Astrocyte (in vitro differentiated cells and primary cell): ENCODE results near the gene METTL25B. TPM values are rescaled to one million over a fixed set of nuclear protein-coding genes. Genes with fewer than 3 reads are reported as not detected.
"Not testable (repeated sequence)": the region's sequence is repeated elsewhere in the genome, so short reads cannot be mapped to it uniquely, and the experiment has no call there.

Experiments used
- DNase-seq: peaks from one replicate; pipeline ENCODE4 v3.0.0-alpha.2; 2010; ENCODE audit warnings: low read depth
- FAIRE-seq: peaks from 2 replicates; lab custom pipeline; 2011; peaks lifted over from hg19 to GRCh38; lab: Jason Lieb, UNC
- H2AFZ ChIP-seq: 2 replicates; pipeline ENCODE4 v1.6.0; 2012; ENCODE audit warnings: low read depth, low read length, inconsistent platforms
- H3K27ac ChIP-seq: 2 replicates; pipeline ENCODE4 v1.5.1; 2011; ENCODE audit warnings: low read depth, low read length, inconsistent platforms
- H3K27me3 ChIP-seq: 2 replicates; pipeline ENCODE4 v1.6.0; 2011; ENCODE audit warnings: low read length, inconsistent platforms; ENCODE audit not compliant: insufficient read depth
- H3K36me3 ChIP-seq: 2 replicates; pipeline ENCODE4 v1.5.1; 2011; ENCODE audit warnings: low read length, inconsistent platforms; ENCODE audit not compliant: insufficient read depth
- H3K4me1 ChIP-seq: 2 replicates; pipeline ENCODE4 v1.5.1; 2011; ENCODE audit warnings: low read length, inconsistent platforms; ENCODE audit not compliant: insufficient read depth
- H3K4me2 ChIP-seq: 2 replicates; pipeline ENCODE4 v1.6.0; 2012; ENCODE audit warnings: low read length, inconsistent platforms
- H3K4me3 ChIP-seq: 2 replicates; pipeline ENCODE4 v1.5.1; 2011; ENCODE audit warnings: low read depth, mild to moderate bottlenecking, low read length, inconsistent platforms; ENCODE audit not compliant: insufficient read depth
- H3K79me2 ChIP-seq: 2 replicates; pipeline ENCODE4 v1.6.0; 2012; ENCODE audit warnings: mild to moderate bottlenecking, low read length, inconsistent platforms; ENCODE audit not compliant: insufficient read depth
- H3K9ac ChIP-seq: 2 replicates; pipeline ENCODE4 v1.6.0; 2012; ENCODE audit warnings: mild to moderate bottlenecking, low read length, inconsistent platforms
- H3K9me3 ChIP-seq: 2 replicates; pipeline ENCODE4 v1.5.1; 2012; ENCODE audit warnings: low read depth, mild to moderate bottlenecking, low read length, inconsistent platforms; ENCODE audit not compliant: insufficient read depth
- H4K20me1 ChIP-seq: 2 replicates; pipeline ENCODE4 v1.6.0; 2012; ENCODE audit warnings: low read length, inconsistent platforms; ENCODE audit not compliant: insufficient read depth
- H3K27ac Mint-ChIP-seq: one replicate; pipeline ENCODE4 v1.8.0; 2021; ENCODE audit warnings: mild to moderate bottlenecking, mixed read lengths; ENCODE audit not compliant: unreplicated experiment
- H3K27me3 Mint-ChIP-seq: one replicate; pipeline ENCODE4 v1.8.0; 2021; ENCODE audit warnings: low read depth, mixed read lengths; ENCODE audit not compliant: unreplicated experiment
- H3K36me3 Mint-ChIP-seq: one replicate; pipeline ENCODE4 v1.8.0; 2021; ENCODE audit warnings: low read depth, mixed read lengths; ENCODE audit not compliant: unreplicated experiment
- H3K4me1 Mint-ChIP-seq: one replicate; pipeline ENCODE4 v1.8.0; 2021; ENCODE audit warnings: low read depth, mixed read lengths; ENCODE audit not compliant: unreplicated experiment
- H3K4me3 Mint-ChIP-seq: one replicate; pipeline ENCODE4 v1.8.0; 2021; ENCODE audit warnings: mild to moderate bottlenecking, moderate library complexity, mixed read lengths; ENCODE audit not compliant: unreplicated experiment
- H3K9me3 Mint-ChIP-seq: one replicate; pipeline ENCODE4 v1.8.0; 2021; ENCODE audit warnings: mild to moderate bottlenecking, mixed read lengths; ENCODE audit not compliant: unreplicated experiment
- EZH2 ChIP-seq: IDR thresholded peaks from 2 replicates; pipeline ENCODE4 v1.6.1; 2012; ENCODE audit warnings: mild to moderate bottlenecking, low read length, inconsistent platforms; ENCODE audit not compliant: insufficient read depth
- total RNA-seq: library from RNA; stranded (reverse); gene quantifications from 2 replicates; pipeline ENCODE4 v1.2.1, GENCODE V29; 2021
- TF ChIP-seq, protein P1 (sequence below): IDR thresholded peaks from 2 replicates; pipeline ENCODE4 v1.5.1; 2011; ENCODE audit warnings: low read depth, mild to moderate bottlenecking, inconsistent platforms, low read length, moderate library complexity; ENCODE audit not compliant: insufficient read depth

Gene METTL25B
- total RNA-seq, 1 donor from 2014 or later, result 9.9 TPM

DNA sequence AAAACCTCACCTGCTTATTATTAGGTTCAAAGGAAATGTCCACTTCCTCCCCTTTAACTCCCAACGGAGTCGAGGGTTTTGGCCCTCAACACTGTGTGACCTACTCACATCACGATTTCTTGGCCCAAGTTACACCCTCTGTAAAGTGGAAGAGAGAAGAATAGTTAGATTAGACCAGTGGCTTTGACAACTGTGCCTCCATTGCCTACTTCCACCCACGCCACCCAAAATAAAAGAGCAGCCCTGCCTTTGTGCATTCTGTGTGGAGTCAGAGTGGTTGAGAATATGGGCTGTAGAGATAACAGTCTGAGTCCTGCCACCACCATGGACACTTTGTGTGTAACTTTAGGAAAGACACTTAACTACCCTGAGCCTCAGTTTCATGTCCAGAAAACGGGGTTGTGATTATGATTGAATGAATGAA, 27.3 kb downstream of the METTL25B start:
- Histone ChIP-seq H3K4me2 (no peak overlapping the region), H3K4me3 (no peak overlapping the region), H3K36me3 (no peaks in the 10 kb centered on the region), H3K4me1 (peaks cover 12% of the 10 kb centered on the region), H3K9ac (no peak overlapping the region), H3K27me3 (no peaks in the 10 kb centered on the region), H3K79me2 (peaks cover 19% of the 10 kb centered on the region), H2AFZ (no peak overlapping the region), H3K27ac (no peak overlapping the region), H4K20me1 (no peaks in the 10 kb centered on the region), H3K9me3 (no peaks in the 10 kb centered on the region)
- DNase-seq (no peak), FAIRE-seq (no peak)
- TF ChIP-seq, protein P1, sequence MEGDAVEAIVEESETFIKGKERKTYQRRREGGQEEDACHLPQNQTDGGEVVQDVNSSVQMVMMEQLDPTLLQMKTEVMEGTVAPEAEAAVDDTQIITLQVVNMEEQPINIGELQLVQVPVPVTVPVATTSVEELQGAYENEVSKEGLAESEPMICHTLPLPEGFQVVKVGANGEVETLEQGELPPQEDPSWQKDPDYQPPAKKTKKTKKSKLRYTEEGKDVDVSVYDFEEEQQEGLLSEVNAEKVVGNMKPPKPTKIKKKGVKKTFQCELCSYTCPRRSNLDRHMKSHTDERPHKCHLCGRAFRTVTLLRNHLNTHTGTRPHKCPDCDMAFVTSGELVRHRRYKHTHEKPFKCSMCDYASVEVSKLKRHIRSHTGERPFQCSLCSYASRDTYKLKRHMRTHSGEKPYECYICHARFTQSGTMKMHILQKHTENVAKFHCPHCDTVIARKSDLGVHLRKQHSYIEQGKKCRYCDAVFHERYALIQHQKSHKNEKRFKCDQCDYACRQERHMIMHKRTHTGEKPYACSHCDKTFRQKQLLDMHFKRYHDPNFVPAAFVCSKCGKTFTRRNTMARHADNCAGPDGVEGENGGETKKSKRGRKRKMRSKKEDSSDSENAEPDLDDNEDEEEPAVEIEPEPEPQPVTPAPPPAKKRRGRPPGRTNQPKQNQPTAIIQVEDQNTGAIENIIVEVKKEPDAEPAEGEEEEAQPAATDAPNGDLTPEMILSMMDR, result no peak
- TF ChIP-seq EZH2, result no peak
- Mint-ChIP-seq H3K4me1 (peaks cover 4% of the 10 kb centered on the region), H3K36me3 (peaks cover 2% of the 10 kb centered on the region), H3K27ac (peak overlapping the region; percentile 30), H3K27me3 (no peaks in the 10 kb centered on the region), H3K9me3 (no peaks in the 10 kb centered on the region), H3K4me3 (no peak overlapping the region)

DNA sequence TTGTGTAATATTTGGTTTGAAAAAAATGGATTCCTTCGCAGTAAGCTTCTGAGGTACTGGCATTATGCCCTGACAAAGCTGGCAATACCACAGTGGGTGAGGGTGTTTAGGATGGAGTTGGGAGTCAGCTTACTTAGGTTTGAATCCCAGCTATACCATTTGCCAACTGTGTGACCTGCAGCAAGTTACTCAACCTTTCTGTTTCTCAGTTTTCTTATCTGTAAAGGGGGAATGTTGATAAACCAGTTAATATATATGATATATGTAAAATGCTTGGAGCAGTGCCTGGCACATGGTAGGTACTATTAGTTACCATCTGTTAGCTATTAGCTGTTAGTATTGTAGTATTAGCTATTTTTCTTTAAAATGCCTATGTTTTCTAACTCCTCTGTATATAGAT, 28.1 kb downstream of the METTL25B start:
- Histone ChIP-seq H3K4me2 (no peak overlapping the region), H3K9ac (no peak overlapping the region), H3K27ac (no peak overlapping the region), H2AFZ (no peak overlapping the region), H3K4me1 (peaks cover 12% of the 10 kb centered on the region), H3K9me3 (no peaks in the 10 kb centered on the region), H3K27me3 (no peaks in the 10 kb centered on the region), H3K79me2 (peaks cover 12% of the 10 kb centered on the region), H3K4me3 (no peak overlapping the region), H3K36me3 (no peaks in the 10 kb centered on the region), H4K20me1 (no peaks in the 10 kb centered on the region)
- Mint-ChIP-seq H3K4me3 (no peak overlapping the region), H3K9me3 (no peaks in the 10 kb centered on the region), H3K27me3 (no peaks in the 10 kb centered on the region), H3K27ac (no peak overlapping the region), H3K4me1 (peaks cover 4% of the 10 kb centered on the region), H3K36me3 (peaks cover 2% of the 10 kb centered on the region)
- DNase-seq (no peak), FAIRE-seq (no peak)
- no peak for TF ChIP-seq EZH2
- TF ChIP-seq, protein P1, result no peak

DNA sequence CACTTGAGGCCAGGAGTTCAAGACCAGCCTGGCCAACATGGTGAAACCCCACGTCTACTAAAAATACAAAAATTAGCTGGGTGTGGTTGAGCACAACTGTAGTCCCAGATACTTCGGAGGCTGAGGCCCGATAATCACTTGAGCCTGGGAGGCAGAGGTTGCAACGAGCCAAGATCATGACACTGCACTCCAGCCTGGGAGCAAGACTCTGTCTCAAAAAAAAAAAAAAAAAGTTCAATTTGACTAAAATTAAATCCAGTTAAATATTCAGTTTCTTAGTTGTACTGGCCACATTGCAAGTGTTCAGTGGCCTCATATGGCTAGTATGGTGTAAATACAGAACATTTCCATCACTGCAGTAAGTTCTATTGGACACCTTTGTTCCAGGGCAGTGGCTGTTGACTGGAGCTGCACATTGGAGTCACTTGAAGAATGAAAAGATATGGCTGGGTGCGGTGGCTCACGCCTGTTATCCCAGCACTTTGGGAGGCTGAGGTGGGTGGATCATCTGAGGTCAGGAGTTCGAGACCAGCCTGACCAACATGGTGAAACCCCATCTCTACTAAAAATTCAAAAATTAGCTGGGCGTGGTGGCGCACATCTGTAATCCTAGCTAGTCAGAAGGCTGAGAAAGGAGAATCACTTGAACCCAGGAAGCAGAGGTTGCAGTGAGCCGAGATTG, 29.4 kb downstream of the METTL25B start:
- not testable (repeated sequence) for H3K4me3 Mint-ChIP-seq, H3K27me3 Mint-ChIP-seq

More for the DNA sequence above, 29.4 kb downstream of the METTL25B start:
- not testable (repeated sequence) for H3K36me3 Mint-ChIP-seq, H3K9ac ChIP-seq, H3K4me1 ChIP-seq, H2AFZ ChIP-seq, FAIRE-seq, H3K9me3 Mint-ChIP-seq, H3K4me1 Mint-ChIP-seq, H3K4me2 ChIP-seq, H3K79me2 ChIP-seq, DNase-seq, H3K27ac Mint-ChIP-seq, H3K27me3 ChIP-seq, H3K27ac ChIP-seq, H3K36me3 ChIP-seq, H3K9me3 ChIP-seq, H3K4me3 ChIP-seq, H4K20me1 ChIP-seq
